D721Med (cell line): Measurements from ENCODE around the gene NBDY.

Experiments used
- DNase-seq: peaks from one replicate; pipeline ENCODE4 v3.0.0; 2011; ENCODE audit warnings: low spot score; ENCODE audit not compliant: insufficient read length
- FAIRE-seq: peaks from 2 replicates; lab custom pipeline; 2011; peaks lifted over from hg19 to GRCh38; lab: Jason Lieb, UNC
- CTCF ChIP-seq: IDR thresholded peaks from 2 replicates; pipeline ENCODE4 v1.5.1; 2012; ENCODE audit warnings: mild to moderate bottlenecking, control low read depth; ENCODE audit not compliant: insufficient read depth; ENCODE audit errors: missing control alignments

The NBDY gene

GRCh38 chrX:56813318-56813837 is 84.3 kb downstream of the NBDY start:
- TF ChIP-seq CTCF: no peak
- FAIRE-seq: no peak
- DNase-seq: no peak

GRCh38 chrX:56817179-56817578 is 88.1 kb downstream of the NBDY start:
- DNase-seq (no peak), FAIRE-seq (no peak)
- TF ChIP-seq CTCF: no peak

- no peak for TF ChIP-seq CTCF
- DNase-seq (no peak), FAIRE-seq (no peak)
Measured at GRCh38 chrX:56826020-56826419, 97.0 kb downstream of the NBDY start.

GRCh38 chrX:56833626-56834025 is 104.6 kb downstream of the NBDY start:
- DNase-seq (no peak), FAIRE-seq (no peak)
- TF ChIP-seq CTCF: no peak

- no peak for TF ChIP-seq CTCF
- FAIRE-seq: no peak
- no peak for DNase-seq
Measured at GRCh38 chrX:56853436-56853835, 124.4 kb downstream of the NBDY start.

GRCh38 chrX:56857042-56857441 is 128.0 kb downstream of the NBDY start:
- no peak for DNase-seq
- no peak for TF ChIP-seq CTCF
- no peak for FAIRE-seq

- TF ChIP-seq CTCF: no peak
- DNase-seq (no peak), FAIRE-seq (no peak)
Measured at GRCh38 chrX:56860888-56861287, 131.8 kb downstream of the NBDY start.
